Measurements from ENCODE around the gene CNIH3. TPM values are rescaled to one million over a fixed set of nuclear protein-coding genes. Genes with fewer than 3 reads are reported as not detected.

CNIH3 gene
- total RNA-seq, 2 experiments from 2014 or later = 1.3 to 1.4 TPM

DNA sequence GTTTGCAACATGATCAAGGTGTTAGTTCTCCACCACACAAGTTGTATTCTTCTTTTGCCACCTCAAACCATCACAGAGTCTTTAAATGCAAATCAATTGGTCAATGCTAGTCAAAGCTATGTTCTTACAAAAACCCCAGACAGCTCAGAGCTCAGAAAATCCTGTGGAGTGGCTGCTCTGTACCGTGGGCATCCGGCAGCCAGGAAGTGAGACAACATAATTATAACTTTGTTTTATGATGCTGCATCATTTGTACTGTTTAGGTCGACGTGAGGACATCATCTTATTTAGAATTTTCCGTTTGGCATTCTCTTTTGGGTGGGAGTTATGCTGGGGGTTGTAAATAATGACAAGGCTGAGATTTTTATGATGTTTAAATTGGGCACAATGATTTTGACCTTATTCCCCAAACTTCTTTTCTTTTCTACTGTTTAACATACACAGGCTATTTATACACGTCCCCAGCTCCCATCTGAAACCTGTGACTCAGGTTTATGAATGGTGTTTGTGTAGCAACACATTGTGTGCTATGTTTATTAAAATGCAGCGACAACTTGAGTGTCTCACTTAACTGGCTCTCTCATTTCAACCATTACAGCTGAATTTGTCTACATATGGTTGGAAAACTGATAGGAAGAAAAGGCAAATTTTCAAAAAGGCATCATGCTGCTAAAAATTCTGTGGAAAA is 124.0 kb downstream of the CNIH3 start:
- H3K27ac Mint-ChIP-seq = no peak overlapping the region
- no peak for DNase-seq
- no peak overlapping the region for H3K4me3 Mint-ChIP-seq
- H3K9me3 Mint-ChIP-seq = no peaks in the 10 kb centered on the region
- H3K4me1 Mint-ChIP-seq = peaks cover 18% of the 10 kb centered on the region
- no peaks in the 10 kb centered on the region for H3K36me3 Mint-ChIP-seq
- peaks cover 10% of the 10 kb centered on the region for H3K27me3 Mint-ChIP-seq

DNA sequence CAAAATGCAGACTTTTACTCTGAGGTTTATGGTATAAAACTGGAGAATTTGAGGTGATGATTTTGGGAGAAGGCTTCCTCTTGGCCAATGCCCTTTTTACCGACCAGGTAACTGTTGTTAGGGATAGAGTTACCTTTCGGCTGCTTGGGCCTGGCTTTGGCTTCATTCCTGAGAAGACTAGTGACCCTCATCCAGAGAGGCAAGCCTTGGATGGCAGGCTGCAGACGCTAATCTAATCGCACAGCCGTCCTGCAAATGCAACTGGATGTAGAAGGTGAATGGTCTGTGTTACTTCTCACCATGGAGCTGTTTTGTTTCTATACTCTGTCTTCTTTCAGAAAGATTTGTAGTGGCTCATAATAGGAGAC is 124.6 kb downstream of the CNIH3 start:
- Mint-ChIP-seq H3K27ac (no peak overlapping the region), H3K4me3 (no peak overlapping the region), H3K4me1 (peaks cover 21% of the 10 kb centered on the region), H3K36me3 (no peaks in the 10 kb centered on the region), H3K9me3 (no peaks in the 10 kb centered on the region), H3K27me3 (peaks cover 10% of the 10 kb centered on the region)
- no peak for DNase-seq

DNA sequence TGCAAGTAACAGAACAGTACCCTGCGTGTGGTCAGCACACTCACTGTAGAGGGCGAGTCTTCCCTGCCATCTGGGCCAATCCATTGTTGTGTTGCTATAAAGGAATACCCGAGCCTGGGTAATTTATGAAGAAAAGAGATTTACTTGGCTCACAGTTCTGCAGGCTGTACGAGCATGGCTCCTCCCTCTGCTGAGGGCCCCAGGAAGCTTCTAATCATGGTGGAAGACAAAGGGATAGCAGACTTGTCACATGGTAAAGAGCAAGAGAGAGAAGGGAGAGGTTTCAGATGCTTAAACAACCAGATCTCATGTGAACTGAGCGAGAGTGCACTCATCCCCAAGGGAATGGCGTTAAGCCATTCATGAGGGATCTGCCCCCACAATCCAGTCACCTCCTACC is 126.2 kb downstream of the CNIH3 start:
- no peak for DNase-seq
- Mint-ChIP-seq H3K4me3 (no peak overlapping the region), H3K9me3 (no peaks in the 10 kb centered on the region), H3K4me1 (peaks cover 32% of the 10 kb centered on the region), H3K36me3 (no peaks in the 10 kb centered on the region), H3K27me3 (peaks cover 3% of the 10 kb centered on the region), H3K27ac (no peak overlapping the region)

DNA sequence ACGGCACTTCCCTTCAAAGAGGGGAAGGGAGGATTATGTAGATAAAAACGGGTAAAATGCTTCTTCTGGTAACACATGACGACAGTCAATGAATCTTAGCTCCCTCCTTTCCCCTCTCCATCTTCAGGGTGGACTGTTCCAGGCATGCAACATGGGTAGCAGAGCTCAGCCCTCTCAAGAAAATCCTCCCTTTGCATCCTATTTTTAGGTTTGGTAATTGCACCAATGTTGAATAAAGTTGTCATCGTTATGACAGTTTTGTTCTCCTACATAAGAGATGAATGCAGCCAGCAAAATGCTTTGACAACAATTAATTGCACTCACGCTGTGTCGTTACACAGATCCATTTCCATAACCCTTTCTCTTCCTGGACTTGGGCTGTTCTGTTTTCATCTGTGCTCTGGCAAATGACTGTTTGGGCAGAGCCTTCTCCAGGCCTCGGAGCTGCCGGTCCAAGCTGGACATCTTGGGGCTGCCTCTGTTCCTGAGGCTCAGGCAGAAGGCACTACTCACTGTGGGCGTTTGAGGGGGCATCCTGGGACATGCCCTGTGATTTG is 127.6 kb downstream of the CNIH3 start:
- no peak for DNase-seq
- H3K27ac Mint-ChIP-seq = no peak overlapping the region
- H3K27me3 Mint-ChIP-seq = peaks cover 3% of the 10 kb centered on the region
- no peaks in the 10 kb centered on the region for H3K36me3 Mint-ChIP-seq
- no peaks in the 10 kb centered on the region for H3K9me3 Mint-ChIP-seq
- peaks cover 33% of the 10 kb centered on the region for H3K4me1 Mint-ChIP-seq
- H3K4me3 Mint-ChIP-seq = no peak overlapping the region

DNA sequence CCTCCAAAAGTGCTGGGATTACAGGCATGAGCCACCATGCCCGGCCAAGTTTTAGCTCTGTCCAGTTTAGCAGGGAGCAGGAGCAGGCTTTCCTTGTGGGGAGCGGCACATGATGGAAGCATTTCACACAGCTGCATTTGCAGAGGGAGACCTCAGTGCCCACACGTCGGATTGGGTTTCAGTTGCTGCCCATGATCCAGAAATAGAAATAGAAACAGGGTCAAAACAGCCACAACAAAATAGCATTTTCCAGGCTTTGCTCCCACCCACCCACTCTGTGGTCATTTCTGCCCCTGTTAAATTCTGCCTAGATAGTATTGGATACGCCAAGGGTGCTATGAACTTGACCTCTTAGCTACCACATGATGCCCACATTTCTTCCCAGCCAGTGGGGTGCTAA is 128.4 kb downstream of the CNIH3 start:
- no peaks in the 10 kb centered on the region for H3K9me3 Mint-ChIP-seq
- no peak overlapping the region for H3K4me3 Mint-ChIP-seq
- no peaks in the 10 kb centered on the region for H3K36me3 Mint-ChIP-seq
- H3K4me1 Mint-ChIP-seq = peaks cover 33% of the 10 kb centered on the region
- no peak for DNase-seq
- no peak overlapping the region for H3K27ac Mint-ChIP-seq
- H3K27me3 Mint-ChIP-seq = peaks cover 3% of the 10 kb centered on the region

DNA sequence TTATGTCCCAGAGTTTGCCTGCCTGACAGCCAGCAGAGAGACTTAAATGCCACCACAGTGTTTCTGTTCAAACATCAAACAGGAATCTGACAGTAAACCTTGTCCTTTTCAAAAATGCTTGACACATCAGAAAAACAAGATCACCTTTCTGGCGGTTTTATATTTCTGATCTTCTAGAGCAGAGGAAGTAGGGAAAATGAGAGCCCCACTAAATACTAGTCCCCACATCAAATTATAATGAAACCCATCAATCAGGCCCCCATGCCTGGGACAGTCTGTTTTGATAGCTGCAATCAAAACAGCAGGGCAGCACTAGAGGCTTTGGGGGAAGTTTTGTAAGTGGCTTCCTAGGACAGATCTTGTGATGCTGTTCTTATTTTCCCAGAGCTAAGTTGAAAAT is 129.3 kb downstream of the CNIH3 start:
- H3K27me3 Mint-ChIP-seq = peaks cover 3% of the 10 kb centered on the region
- H3K9me3 Mint-ChIP-seq = peaks cover under 1% of the 10 kb centered on the region
- H3K4me3 Mint-ChIP-seq = peak overlapping the region; percentile 5
- no peak for DNase-seq
- H3K4me1 Mint-ChIP-seq = peaks cover 38% of the 10 kb centered on the region
- peak overlapping the region; percentile 85 for H3K27ac Mint-ChIP-seq
- peaks cover under 1% of the 10 kb centered on the region for H3K36me3 Mint-ChIP-seq

DNA sequence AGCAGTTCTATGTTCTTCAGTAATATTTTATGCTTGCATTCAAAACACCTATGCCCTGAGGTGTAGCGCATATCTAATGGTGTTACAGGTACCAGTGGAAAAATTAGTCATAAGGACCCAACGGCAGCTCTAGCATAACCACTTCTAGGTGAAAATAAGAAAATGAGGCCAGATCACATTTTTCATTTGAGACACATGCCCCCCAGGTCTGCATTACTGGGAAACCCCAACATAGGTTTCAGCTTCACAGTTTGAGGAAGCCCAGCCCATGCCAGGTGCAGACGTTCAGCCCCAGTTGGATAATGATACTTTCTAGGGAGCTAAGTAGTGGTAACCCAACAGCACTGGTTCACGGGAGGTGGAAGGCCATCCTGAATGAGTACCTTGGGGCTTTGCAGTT is 129.8 kb downstream of the CNIH3 start:
- DNase-seq = peak; percentile 42
- H3K27ac Mint-ChIP-seq = peak overlapping the region; percentile 85
- peaks cover 40% of the 10 kb centered on the region for H3K4me1 Mint-ChIP-seq
- no peak overlapping the region for H3K4me3 Mint-ChIP-seq
- H3K27me3 Mint-ChIP-seq = peaks cover 3% of the 10 kb centered on the region
- H3K36me3 Mint-ChIP-seq = peaks cover 2% of the 10 kb centered on the region
- peaks cover 2% of the 10 kb centered on the region for H3K9me3 Mint-ChIP-seq

DNA sequence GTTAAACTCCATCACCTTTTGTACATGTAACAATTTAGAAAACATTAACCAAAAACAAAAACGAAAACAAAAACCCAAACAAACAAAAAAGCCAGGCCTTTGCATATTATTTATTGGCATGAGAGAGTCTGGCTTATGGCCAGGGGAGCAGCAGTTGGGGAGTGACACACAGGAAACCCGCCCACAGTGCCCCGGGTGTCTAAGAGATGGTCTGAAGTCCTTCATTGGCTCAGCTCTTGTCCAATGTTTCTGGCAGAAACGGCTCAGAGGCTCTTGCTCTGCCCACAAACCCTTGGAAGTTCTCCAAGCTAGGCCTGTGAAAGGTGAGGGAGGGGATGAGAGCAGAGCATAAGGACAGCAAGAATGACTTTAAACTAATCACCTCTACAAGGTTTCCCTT is 131.5 kb downstream of the CNIH3 start:
- peaks cover 2% of the 10 kb centered on the region for H3K36me3 Mint-ChIP-seq
- H3K27ac Mint-ChIP-seq = no peak overlapping the region
- DNase-seq = peak; percentile 49
- no peaks in the 10 kb centered on the region for H3K27me3 Mint-ChIP-seq
- no peak overlapping the region for H3K4me3 Mint-ChIP-seq
- peaks cover 2% of the 10 kb centered on the region for H3K9me3 Mint-ChIP-seq
- peaks cover 49% of the 10 kb centered on the region for H3K4me1 Mint-ChIP-seq

DNA sequence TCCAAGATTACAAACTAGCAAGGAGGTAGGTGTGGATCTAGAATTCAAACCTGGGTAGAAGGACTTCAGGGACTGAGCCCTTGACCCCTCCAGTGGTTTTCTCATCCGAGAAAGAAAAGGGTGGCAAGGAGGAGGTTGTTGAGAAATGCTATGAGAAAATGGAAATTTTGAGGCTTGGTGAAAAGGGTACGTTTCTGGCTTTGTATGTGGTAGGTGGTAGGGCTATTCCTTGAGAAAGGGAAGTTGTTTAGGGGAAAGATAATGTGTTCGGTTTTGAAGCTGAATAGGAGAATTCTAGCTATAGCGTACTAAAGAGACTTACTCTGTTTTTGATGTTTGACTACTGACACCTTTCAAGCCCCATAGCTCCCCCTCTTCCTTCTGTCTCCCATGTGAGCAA is 133.8 kb downstream of the CNIH3 start:
- H3K27ac Mint-ChIP-seq = no peak overlapping the region
- peaks cover 44% of the 10 kb centered on the region for H3K4me1 Mint-ChIP-seq
- no peak overlapping the region for H3K4me3 Mint-ChIP-seq
- H3K9me3 Mint-ChIP-seq = peaks cover 2% of the 10 kb centered on the region
- H3K36me3 Mint-ChIP-seq = peaks cover 2% of the 10 kb centered on the region
- DNase-seq = no peak
- no peaks in the 10 kb centered on the region for H3K27me3 Mint-ChIP-seq

DNA sequence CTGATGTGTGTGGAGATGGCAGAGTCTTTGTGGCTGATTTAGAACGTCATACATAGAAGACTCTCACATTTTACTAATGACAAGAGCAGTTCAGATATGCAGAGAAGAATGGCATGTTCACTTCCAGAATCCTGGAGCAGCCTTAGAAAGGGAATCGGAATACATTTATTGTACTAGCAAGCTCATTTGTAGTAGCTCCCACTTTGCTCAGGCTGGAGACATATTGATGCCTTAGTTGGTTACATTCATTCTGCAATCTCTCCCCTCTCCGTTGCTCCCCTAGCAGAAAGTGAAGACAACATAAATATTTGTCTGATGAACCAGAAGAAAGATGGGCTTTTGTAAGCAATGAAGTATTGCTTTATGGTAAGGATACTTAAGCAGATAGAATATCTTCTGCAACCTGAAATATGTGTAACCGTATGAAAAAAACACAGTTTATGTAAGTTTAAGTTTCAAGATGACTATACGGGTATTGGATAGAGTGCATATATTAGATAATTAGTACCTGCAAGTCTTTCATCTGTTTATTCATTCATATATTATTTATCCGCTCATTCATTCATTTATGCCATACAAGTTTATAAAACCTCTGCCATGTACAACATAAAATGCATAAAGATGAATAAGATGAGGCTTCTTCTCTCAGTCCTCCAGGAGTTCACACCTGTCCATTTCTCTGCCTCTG is 135.7 kb downstream of the CNIH3 start:
- Mint-ChIP-seq H3K36me3 (peaks cover 2% of the 10 kb centered on the region), H3K4me3 (no peak overlapping the region), H3K27ac (no peak overlapping the region), H3K9me3 (peaks cover 2% of the 10 kb centered on the region), H3K27me3 (no peaks in the 10 kb centered on the region), H3K4me1 (peaks cover 26% of the 10 kb centered on the region)
- DNase-seq = no peak

DNA sequence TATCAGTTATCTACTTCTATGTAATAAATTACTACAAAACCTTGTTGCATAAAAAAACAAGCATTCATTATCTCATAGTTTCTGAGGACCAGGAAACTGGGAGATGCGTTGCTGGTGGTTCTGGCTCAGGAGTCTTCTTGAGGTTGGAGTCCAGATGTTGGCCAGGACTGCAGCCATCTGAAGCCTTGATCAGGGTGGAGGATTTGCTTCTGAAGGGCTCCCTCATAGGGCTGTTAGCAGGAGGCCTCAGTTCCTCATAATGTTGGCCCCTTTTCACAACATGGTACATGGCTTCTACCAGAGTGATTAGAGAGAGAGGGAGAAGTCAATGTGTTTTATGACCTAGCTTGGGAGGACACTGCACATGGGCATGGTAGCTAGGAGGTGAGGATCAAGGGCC is 137.4 kb downstream of the CNIH3 start:
- DNase-seq = no peak
- no peaks in the 10 kb centered on the region for H3K27me3 Mint-ChIP-seq
- peaks cover 2% of the 10 kb centered on the region for H3K9me3 Mint-ChIP-seq
- peaks cover 2% of the 10 kb centered on the region for H3K36me3 Mint-ChIP-seq
- peak overlapping the region; percentile 60 for H3K27ac Mint-ChIP-seq
- H3K4me3 Mint-ChIP-seq = no peak overlapping the region
- H3K4me1 Mint-ChIP-seq = peaks cover 16% of the 10 kb centered on the region

DNA sequence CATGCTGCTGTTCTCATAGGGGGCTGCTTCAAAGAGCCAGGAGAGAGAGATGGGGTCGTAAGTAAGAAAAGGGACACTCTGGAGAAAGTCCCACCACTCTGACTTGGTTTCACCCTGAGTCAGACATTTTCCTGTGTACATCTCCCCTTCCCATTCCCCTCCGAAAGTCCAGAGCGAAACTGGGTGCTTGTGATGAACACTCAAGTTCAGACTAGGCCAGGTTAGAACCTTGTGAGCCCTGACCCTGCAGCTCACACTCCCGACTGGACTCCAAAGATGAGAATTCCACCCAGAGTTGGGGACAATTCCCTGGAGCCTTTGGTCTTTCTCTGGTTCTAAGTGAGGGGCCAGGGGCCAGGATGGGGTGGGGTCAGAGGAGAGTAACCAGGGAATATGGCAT is 139.5 kb downstream of the CNIH3 start:
- no peak overlapping the region for H3K4me3 Mint-ChIP-seq
- DNase-seq = no peak
- no peaks in the 10 kb centered on the region for H3K36me3 Mint-ChIP-seq
- H3K27me3 Mint-ChIP-seq = no peaks in the 10 kb centered on the region
- peaks cover 7% of the 10 kb centered on the region for H3K9me3 Mint-ChIP-seq
- peaks cover 9% of the 10 kb centered on the region for H3K4me1 Mint-ChIP-seq
- no peak overlapping the region for H3K27ac Mint-ChIP-seq

DNA sequence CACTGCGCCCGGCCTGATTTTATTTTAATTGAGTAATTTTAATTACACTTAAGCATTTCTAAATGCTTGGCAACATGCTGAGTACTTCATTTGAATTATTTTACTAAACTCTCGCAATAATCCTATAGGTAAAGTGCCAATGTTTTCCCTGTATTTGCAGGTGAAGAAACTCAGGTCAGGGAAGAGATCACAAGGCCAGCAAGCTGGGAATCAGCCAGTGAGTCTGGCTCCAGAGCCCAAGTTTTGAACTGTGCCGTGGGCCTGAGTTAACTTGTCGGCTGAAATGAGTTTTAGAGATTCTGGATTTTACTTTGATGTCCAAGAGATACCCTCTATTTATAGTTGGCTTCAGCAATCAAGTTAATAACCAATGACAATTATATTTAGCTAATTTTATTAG is 141.4 kb downstream of the CNIH3 start:
- Mint-ChIP-seq H3K27ac (no peak overlapping the region), H3K36me3 (no peaks in the 10 kb centered on the region), H3K9me3 (peaks cover 7% of the 10 kb centered on the region), H3K4me1 (no peaks in the 10 kb centered on the region), H3K27me3 (no peaks in the 10 kb centered on the region), H3K4me3 (no peak overlapping the region)
- DNase-seq = no peak

DNA sequence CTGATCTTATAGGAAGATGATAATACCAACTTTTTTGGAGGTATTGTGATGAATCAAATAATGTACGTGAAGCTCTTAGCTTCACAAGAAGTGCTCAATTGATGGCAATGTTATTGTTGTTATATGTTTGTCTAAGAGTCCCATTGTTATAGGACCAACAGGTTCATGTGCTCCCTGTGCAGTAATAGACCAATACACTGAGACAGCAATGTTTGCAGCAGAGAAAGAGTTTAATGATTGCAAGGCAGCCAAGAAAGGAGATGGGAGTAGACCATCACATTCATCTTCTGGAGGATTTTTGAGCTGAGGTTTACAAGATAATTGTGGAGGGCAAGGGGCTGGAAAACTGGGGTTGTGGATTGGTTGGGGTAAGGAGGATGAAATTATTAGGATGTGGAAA is 143.0 kb downstream of the CNIH3 start:
- H3K9me3 Mint-ChIP-seq = peaks cover 7% of the 10 kb centered on the region
- no peak overlapping the region for H3K4me3 Mint-ChIP-seq
- no peak for DNase-seq
- no peaks in the 10 kb centered on the region for H3K4me1 Mint-ChIP-seq
- H3K27ac Mint-ChIP-seq = no peak overlapping the region
- no peaks in the 10 kb centered on the region for H3K36me3 Mint-ChIP-seq
- no peaks in the 10 kb centered on the region for H3K27me3 Mint-ChIP-seq

DNA sequence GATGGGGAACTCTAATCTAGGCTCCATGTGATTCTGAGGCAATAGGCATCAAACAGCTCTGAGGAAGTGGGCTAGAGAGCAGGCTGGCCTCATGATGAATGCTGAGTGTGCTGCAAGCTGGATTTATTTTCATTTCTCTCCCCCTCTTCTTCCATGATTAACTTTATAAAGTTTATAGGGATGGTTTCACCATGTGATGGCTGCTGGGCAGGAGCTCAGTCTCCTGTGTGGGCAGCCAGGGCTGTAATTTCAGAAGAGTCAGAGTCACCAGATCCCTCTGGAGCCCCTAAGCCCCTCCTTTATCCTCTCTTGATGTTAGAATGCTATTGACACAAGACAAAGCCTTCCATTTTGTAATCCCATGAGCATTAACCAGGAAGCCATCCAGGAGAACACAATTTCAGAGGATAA is 143.6 kb downstream of the CNIH3 start:
- Mint-ChIP-seq H3K4me3 (no peak overlapping the region), H3K4me1 (no peaks in the 10 kb centered on the region), H3K36me3 (no peaks in the 10 kb centered on the region), H3K27me3 (peaks cover 2% of the 10 kb centered on the region), H3K9me3 (peaks cover 7% of the 10 kb centered on the region), H3K27ac (no peak overlapping the region)
- DNase-seq = no peak

DNA sequence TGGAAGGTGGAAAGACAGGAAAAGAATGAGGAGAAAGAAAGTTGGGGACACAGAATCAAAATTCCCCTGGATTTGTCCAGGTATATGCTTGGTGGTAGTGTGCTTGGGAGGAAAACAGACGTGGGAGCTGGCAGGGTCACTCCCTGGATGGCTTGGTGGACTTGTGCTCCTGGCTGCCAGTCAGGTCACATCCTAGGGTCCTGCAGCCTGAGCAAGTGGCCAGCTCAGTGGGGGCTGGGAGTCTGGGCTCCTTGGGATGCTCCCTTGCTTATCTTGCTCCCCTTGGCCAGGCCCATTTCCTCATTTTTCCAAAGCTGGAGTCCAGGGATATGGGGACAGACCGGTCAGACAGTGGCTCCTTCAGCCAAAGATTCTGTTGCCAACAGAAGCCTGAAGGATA is 144.0 kb downstream of the CNIH3 start:
- Mint-ChIP-seq H3K4me1 (no peaks in the 10 kb centered on the region), H3K36me3 (no peaks in the 10 kb centered on the region), H3K4me3 (no peak overlapping the region), H3K27ac (no peak overlapping the region), H3K27me3 (peaks cover 3% of the 10 kb centered on the region), H3K9me3 (peaks cover 7% of the 10 kb centered on the region)
- DNase-seq = no peak

Data from activated naive CD8-positive, alpha-beta T cell treated with anti-CD3 and anti-CD28 coated beads for 36 hours (primary cell).